ENCODE data around the gene ZFYVE9.
"Not testable (repeated sequence)": the region's sequence is repeated elsewhere in the genome, so short reads cannot be mapped to it uniquely, and the experiment has no call there.

Gene ZFYVE9

DNA sequence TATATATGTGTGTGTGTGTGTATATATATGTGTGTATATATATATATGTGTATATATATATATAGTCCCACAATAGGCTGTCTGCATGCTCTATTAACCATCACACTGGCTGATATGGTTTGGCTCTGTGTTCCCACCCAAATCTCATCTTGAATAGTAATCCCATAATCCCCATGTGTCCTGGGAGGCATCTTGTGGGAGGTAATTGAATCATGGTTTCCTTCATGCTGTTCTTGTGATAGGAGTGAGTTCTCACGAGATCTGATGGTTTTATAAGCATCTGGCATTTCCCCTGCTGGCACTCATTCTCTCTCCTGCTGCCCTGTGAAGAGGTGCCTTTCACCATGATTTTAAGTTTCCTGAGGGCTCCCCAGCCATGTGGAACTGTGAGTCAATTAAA, 228.0 kb downstream of the ZFYVE9 start:
- DNase-seq (ENCODE audit: low read depth in 2 of 2): not testable (repeated sequence)

DNA sequence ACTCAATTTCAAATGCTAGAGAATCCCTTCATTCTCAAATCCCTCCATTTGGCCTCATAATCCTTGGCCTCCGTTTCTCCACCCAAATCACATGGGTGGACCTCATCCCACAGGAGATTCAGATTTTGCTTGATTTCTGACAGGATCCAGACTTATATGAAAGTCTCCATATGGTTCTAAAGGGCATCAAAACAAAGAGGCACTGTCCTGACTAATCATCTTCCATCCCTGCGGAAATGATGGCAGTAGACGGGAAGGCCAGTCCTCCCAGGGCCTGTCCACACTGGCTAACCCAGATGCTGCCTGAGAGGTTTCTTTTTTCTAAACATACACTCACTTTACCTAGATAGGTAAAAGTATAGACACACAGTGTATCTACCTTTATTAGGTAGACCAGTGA, 243.5 kb downstream of the ZFYVE9 start:
- no peak for DNase-seq (ENCODE audit: low read depth in 2 of 2)

DNA sequence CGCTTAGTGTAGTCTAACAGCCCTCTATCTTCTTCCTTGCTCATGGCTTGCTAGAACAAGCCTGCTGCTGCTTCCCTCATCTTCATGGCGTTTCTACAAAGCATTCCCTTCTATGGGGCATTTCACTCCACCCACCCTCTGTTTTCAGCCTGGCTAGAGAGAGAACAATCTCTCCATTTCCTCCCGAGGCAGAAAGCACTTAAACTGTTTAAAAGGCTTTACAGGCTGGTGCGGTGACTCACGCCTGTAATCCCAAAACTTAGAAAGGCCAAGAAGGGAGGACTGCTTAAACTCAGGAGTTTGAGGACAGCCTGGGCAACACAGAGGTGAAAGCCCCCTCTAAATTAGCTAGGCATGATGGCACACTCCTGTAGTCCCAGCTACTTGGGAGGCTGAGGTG, 244.6 kb downstream of the ZFYVE9 start:
- no peak for DNase-seq (ENCODE audit: low read depth in 2 of 2)

DNA sequence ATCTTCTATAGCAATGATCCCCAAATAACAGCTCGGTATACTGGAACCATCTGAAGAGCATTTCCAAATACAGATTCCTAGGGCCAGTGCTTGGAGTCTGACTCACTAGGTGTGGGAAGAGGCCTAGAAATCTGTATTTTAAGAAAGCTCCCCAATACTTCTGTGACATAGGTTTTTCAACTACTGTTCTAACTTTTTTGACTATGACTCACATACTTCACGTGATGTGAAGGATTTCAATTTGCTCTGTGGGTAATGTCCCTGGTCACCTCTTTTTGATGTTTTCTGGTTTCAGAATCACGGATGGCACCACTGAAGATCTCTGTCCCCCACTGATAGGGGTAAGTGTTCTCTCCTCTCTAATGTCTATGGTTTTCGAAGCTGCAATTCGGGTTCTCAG, 251.3 kb downstream of the ZFYVE9 start:
- DNase-seq (ENCODE audit: low read depth in 2 of 2): no peak

Data from stimulated activated CD8-positive, alpha-beta memory T cell treated with anti-CD3 and anti-CD28 coated beads, Interleukin-2, amount 100 ng/mL, for 48 hours (primary cell).